Prostate gland (tissue), 2 donors: ENCODE measurements around the gene BICD1.

Experiments used
- CTCF ChIP-seq, 4 experiments: fragments of 200-600 bp in 2 of 4; fragments of 450-650 bp in 2 of 4; sonication (generic) in 2 of 4; IDR thresholded peaks; 1 replicate in 3 of 4; 2 replicates in 1 of 4; pipeline ENCODE4 v1.5.1; 2016 to 2019; ENCODE audit warnings: antibody characterized with exemption in 4 of 4, mild to moderate bottlenecking in 2 of 4, moderate library complexity in 2 of 4
- POLR2A ChIP-seq: fragments of 450-650 bp; IDR thresholded peaks from one replicate; pipeline ENCODE4 v1.6.1; 2016; ENCODE audit warnings: antibody characterized with exemption, mild to moderate bottlenecking
- POLR2AphosphoS5 ChIP-seq: sonication (generic); formaldehyde crosslinking; IDR thresholded peaks from one replicate; pipeline ENCODE4 v1.6.1; 2017; ENCODE audit warnings: antibody characterized with exemption

- no peak for TF ChIP-seq CTCF (IDR thresholded peaks at IDR 0.05)
- no peak for TF ChIP-seq POLR2A
- no peak for TF ChIP-seq POLR2AphosphoS5
These were observed 192.3 kb downstream of the BICD1 start for GRCh38 chr12:32298917-32299316.
